SH-SY5Y (cell line): ENCODE data around the gene TJP2.

Source experiments
- GATA2 ChIP-seq: IDR thresholded peaks from 2 replicates; pipeline ENCODE4 v1.6.1; 2011; ENCODE audit warnings: mild to moderate bottlenecking, low read depth, low read length
- GATA3 ChIP-seq: IDR thresholded peaks from 2 replicates; pipeline ENCODE4 v1.6.1; 2011; ENCODE audit warnings: low read depth, mild to moderate bottlenecking, low read length, moderate library complexity

DNA sequence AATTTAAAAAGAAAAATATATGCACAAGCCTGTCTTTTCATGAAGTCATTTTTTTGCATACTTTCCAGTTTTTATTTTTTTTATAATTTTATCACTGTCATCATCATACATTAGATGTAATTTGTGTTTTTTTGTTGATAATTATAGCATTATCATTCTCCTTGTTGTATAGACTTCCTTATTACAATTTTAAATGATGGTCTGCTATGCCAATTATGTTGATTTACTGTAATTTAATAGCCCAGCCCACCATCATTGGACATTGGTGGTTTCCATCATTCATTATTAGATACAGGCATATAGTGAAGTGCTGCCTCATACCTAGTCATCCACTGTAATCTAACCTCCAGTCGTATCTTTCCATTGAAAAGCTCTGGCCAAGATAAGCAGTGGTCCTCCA is 3.8 kb upstream of the TJP2 start:
- TF ChIP-seq GATA2 (no peak), GATA3 (no peak)
